Memory B cell (primary cell): ENCODE data around the gene KRT31.
"Not testable (repeated sequence)": the region's sequence is repeated elsewhere in the genome, so short reads cannot be mapped to it uniquely, and the experiment has no call there.

Experiments
- ATAC-seq: fragments of 150-1000 bp; cut with Tn5 transposase; 2 replicates; pipeline ENCODE4 v1.10.0; 2021; ENCODE audit warnings: low read depth, mild to moderate bottlenecking, moderate library complexity
- DNase-seq, 2 donors: peaks; one replicate each; pipeline ENCODE4 v3.0.0; 2022; ENCODE audit warnings: low spot score in 2 of 2
- H3K27ac Mint-ChIP-seq: one replicate; pipeline ENCODE4 v1.8.0; 2022; ENCODE audit warnings: mild to moderate bottlenecking, moderate library complexity, mixed read lengths
- H3K27me3 Mint-ChIP-seq: one replicate; pipeline ENCODE4 v1.8.0; 2022; ENCODE audit warnings: mixed read lengths
- H3K36me3 Mint-ChIP-seq: one replicate; pipeline ENCODE4 v1.8.0; 2022; ENCODE audit warnings: mild to moderate bottlenecking, mixed read lengths
- H3K4me1 Mint-ChIP-seq: one replicate; pipeline ENCODE4 v1.8.0; 2022; ENCODE audit warnings: mixed read lengths
- H3K4me3 Mint-ChIP-seq: one replicate; pipeline ENCODE4 v1.8.0; 2022; ENCODE audit warnings: mild to moderate bottlenecking, moderate library complexity, mixed read lengths
- H3K9me3 Mint-ChIP-seq: one replicate; pipeline ENCODE4 v1.8.0; 2022; ENCODE audit warnings: mixed read lengths

KRT31 gene

DNA sequence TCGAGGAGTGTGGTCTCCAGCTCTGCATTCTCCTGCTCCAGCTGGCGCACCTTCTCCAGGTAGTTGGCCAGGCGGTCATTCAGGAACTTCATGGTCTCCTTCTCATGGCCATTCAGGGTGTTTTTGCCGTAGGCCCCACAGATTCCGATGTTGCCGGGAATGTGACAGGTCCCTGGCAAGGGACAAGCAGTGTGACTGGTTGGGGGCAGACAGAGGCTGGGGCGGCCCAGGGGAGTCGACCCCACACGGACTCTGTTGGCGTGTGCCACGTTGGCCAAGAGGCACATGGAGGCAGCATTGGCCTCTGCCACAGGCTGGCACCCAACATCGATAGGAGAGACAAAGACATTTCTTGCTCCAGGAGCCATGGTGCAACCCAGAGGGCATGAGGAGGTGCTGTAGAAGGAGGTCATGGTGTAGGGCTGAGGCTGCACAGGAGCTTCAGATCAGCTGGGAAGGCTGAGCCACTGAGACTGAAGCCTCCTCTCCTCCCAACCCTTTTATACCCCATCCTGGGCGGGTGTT lies 26.8 kb upstream of the KRT31 start, which contains the start of gene KRT37:
Gene KRT37 (minus strand): TSS at position 475 of the 525 bp plus-strand sequence. CDS start 62 bp downstream, at position 413.
- no peaks in the 10 kb centered on the region for H3K9me3 Mint-ChIP-seq
- peaks cover 11% of the 10 kb centered on the region for H3K27me3 Mint-ChIP-seq
- ATAC-seq (no peak), DNase-seq (no peak)
- H3K36me3 Mint-ChIP-seq, result no peaks in the 10 kb centered on the region
- no peak within 1 kb of the TSS for H3K27ac Mint-ChIP-seq
- no peaks in the 10 kb centered on the region for H3K4me1 Mint-ChIP-seq
- H3K4me3 Mint-ChIP-seq, result no peak within 1 kb of the TSS

DNA sequence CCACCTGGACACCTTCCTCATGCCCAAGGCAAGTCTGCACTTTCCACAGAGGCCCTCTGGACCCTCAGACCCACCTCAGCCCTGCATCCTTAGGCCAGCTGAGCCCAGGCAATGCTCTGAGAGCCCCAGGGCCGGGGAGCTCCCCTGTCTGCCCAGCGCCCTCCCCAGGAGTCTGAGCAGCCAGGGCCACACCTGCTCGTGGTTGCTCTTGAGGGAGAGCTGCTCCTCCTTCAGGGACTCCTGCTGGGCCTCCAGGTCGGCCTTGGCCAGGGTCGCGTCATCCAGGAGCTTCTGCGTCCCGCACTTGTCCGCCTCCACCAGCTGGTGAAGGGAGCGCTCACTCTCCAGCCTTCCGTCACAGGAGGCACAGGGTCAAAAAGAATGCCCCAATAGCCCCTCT lies 25.2 kb upstream of the KRT31 start:
- not testable (repeated sequence) for H3K27ac Mint-ChIP-seq, H3K4me1 Mint-ChIP-seq, ATAC-seq, H3K27me3 Mint-ChIP-seq, H3K36me3 Mint-ChIP-seq, H3K9me3 Mint-ChIP-seq, DNase-seq, H3K4me3 Mint-ChIP-seq

DNA sequence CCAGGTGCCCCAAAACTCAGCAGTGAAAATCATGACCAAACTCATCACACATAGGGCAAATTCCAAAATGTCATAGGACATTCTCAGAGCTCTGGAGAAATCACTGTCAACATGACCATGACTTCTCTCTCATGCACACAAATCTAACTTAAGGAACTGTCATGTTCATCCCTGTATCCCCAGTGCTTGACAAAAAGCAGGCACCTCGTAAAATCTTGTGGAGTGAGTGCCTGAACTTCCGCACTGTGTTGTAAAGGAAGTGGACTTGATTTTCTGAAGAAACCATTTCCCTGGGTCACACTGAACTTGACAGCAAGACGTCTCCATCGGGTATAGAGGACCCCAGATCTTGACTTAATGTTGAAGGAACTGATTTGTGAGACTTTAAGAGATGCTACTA lies 24.2 kb upstream of the KRT31 start:
- Mint-ChIP-seq H3K4me3 (no peak overlapping the region), H3K27me3 (peaks cover 9% of the 10 kb centered on the region), H3K27ac (no peak overlapping the region), H3K4me1 (peaks cover 9% of the 10 kb centered on the region), H3K36me3 (no peaks in the 10 kb centered on the region), H3K9me3 (no peaks in the 10 kb centered on the region)
- ATAC-seq, result no peak
- DNase-seq, result no peak

DNA sequence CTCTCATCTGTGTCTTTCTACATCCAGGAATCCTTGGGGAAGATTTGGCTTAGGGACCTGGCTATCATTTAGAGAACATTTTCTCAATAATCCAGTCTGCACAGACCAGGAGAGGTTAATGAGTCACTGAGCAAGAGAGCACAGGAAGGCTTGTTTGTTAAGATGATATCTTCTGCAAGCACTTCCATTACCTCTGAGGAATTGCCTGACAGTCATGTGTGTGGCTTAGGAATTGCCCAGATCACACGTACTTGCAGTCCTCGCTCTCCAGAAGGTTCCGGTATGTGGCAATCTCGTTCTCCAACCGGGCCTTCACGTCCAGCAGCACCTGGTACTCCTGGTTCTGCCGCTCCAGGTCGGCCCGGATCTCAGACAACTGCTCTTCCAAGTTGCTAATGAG lies 23.7 kb upstream of the KRT31 start:
- Mint-ChIP-seq H3K27me3 (peaks cover 9% of the 10 kb centered on the region), H3K4me3 (no peak overlapping the region), H3K9me3 (no peaks in the 10 kb centered on the region), H3K36me3 (no peaks in the 10 kb centered on the region), H3K27ac (no peak overlapping the region), H3K4me1 (peaks cover 9% of the 10 kb centered on the region)
- DNase-seq, result no peak
- no peak for ATAC-seq

DNA sequence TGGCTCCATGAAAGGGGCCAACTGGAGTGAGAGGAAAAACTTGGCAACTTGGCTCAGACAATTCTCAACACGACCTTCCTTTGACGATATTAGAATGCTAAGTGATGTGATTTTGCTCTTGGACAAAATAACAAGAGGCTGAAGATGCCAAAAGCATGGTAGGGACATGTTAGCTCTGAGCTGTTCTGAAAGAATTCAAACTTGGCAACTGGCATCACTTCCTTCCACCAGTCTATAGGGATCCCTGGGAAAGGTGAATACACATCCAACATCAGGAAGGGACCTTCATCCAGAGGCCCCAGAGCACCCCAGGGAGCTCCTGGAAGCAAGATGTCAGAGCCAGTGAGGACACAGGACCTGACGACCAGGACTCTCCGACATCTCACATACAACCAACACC lies 22.7 kb upstream of the KRT31 start:
- Mint-ChIP-seq H3K27ac (no peak overlapping the region), H3K27me3 (peaks cover 8% of the 10 kb centered on the region), H3K9me3 (no peaks in the 10 kb centered on the region), H3K36me3 (no peaks in the 10 kb centered on the region), H3K4me3 (no peak overlapping the region), H3K4me1 (peaks cover 9% of the 10 kb centered on the region)
- ATAC-seq, result no peak
- no peak for DNase-seq

DNA sequence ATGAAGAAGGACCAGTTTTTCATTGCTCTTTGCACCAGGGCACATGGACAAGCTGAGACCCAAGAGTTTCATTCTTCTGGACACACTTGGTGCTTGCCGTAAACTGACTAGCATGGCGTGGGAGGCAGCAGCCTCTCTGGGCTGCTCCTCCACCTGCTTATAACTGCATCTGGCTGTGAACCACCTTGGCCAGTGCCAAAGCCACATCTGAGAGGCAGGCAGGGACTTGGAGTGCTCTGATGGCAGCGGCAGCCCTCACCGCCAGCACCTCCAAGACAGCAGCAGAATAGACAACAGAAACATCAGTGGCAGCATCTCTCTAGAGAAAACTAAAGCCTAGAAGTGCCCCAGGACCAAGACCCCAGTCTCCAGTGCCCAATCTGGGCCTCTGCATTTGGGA lies 22.3 kb upstream of the KRT31 start:
- H3K27ac Mint-ChIP-seq, result no peak overlapping the region
- H3K4me3 Mint-ChIP-seq, result no peak overlapping the region
- H3K4me1 Mint-ChIP-seq, result peaks cover 9% of the 10 kb centered on the region
- DNase-seq (no peak), ATAC-seq (no peak)
- no peaks in the 10 kb centered on the region for H3K9me3 Mint-ChIP-seq
- peaks cover 7% of the 10 kb centered on the region for H3K27me3 Mint-ChIP-seq
- no peaks in the 10 kb centered on the region for H3K36me3 Mint-ChIP-seq

DNA sequence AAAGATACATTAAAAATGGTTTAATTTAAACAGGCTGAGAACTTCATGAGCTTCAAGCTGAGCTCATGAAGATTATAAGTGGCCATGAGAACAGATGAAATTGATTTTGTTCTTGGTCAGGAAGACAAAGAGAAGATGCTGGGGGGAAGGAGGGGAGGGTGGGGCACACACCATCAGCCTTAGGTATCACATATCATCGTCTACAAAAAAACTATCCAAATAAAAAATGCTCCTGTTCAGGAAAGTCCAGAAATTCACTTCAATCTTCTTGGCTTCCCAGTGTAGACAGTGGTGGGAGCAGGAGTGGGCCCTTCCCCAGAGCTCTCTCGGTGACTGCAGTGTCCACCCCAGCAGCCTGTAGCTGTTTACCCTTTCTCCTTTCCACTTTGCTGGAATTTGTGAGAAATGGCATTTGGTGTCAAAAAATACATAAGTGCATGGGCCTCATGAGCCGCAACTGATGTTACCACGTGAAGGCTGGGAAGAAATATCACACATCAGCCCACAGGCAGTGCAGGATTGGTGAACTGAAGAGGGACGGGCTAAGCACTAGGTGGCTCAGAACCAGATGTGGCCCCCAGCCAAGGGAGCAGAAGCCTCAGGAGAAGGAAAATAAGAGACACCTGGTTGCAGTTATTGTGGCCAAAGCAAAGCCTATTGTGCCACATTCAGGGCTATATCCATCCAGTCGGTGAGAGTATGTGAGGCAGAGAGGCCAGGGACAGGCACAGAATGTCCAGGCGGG lies 20.9 kb upstream of the KRT31 start:
- ATAC-seq (no peak), DNase-seq (no peak)
- Mint-ChIP-seq H3K9me3 (no peaks in the 10 kb centered on the region), H3K27ac (no peak overlapping the region), H3K4me1 (peaks cover 9% of the 10 kb centered on the region), H3K36me3 (no peaks in the 10 kb centered on the region), H3K27me3 (peaks cover 13% of the 10 kb centered on the region), H3K4me3 (no peak overlapping the region)

DNA sequence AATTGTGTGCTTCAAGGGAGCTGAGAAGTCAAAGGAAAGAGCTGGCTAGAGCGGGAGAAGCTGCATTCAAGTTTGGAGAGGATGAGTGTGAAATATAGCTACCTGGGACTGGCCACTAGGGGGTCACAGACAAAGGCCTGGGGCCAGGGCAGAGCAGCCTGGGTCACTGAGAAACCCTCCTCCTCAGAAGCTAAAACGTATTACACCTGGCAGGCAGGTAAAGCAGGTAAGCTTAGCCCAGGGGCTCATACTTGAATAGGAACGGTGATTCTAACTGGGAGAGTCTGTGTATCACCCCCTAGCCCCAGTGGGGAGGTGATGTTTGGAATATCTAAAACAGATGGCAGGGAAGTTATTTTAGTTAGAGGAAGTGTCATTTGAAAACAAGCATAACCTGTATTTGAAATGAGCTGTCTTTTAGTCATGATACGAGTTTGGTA lies 20.2 kb upstream of the KRT31 start:
- H3K27ac Mint-ChIP-seq, result no peak overlapping the region
- peak in 1 of 2 donors; percentile 10 for DNase-seq

DNA sequence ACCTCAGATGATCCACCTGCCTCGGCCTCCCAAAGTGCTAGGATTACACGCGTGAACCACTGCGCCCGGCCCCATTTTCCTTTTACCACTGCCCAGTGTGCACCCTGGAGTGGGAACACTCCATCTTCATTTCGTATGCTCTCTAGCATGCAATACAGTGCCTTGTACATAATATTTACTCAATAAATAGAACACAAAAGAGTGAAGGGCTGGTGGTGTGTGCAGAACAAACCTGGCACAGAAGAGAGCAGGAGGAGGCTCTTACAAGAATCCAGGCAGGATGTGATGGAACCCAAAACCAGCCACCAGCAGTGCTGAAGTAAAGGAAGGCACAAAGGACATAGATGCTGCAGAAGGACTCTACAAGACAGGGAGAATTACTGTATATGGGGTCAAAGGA lies 19.7 kb upstream of the KRT31 start:
- no peak for DNase-seq
- H3K4me1 Mint-ChIP-seq, result peaks cover 9% of the 10 kb centered on the region
- H3K36me3 Mint-ChIP-seq, result no peaks in the 10 kb centered on the region
- no peaks in the 10 kb centered on the region for H3K9me3 Mint-ChIP-seq
- H3K4me3 Mint-ChIP-seq, result no peak overlapping the region
- peaks cover 9% of the 10 kb centered on the region for H3K27me3 Mint-ChIP-seq
- ATAC-seq, result no peak
- no peak overlapping the region for H3K27ac Mint-ChIP-seq

More for the DNA sequence above, 20.2 kb upstream of the KRT31 start:
- Mint-ChIP-seq H3K27me3 (peaks cover 9% of the 10 kb centered on the region), H3K4me3 (no peak overlapping the region), H3K4me1 (peaks cover 9% of the 10 kb centered on the region), H3K9me3 (no peaks in the 10 kb centered on the region), H3K36me3 (no peaks in the 10 kb centered on the region)
- peak; percentile 71 for ATAC-seq

DNA sequence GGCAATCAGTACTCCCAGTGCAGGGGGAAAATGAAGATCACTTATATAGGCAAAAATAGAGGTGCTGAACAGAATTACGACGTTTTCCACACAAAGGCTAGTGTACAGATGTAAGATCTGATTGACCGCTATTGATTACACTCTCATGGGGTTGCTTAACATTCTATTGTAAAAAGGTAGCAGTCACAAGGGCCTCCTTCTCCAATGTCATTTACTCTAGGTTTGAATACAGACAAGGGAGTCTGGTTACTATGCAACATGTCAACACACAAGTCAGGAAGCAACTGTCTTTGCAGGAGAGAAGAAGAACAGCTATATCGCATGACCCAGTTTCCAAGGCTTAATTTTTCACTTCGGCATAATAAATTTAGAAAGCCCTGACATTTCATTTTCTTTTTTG lies 19.1 kb upstream of the KRT31 start:
- H3K4me3 Mint-ChIP-seq, result no peak overlapping the region
- DNase-seq, result no peak
- peaks cover 9% of the 10 kb centered on the region for H3K4me1 Mint-ChIP-seq
- H3K27ac Mint-ChIP-seq, result no peak overlapping the region
- H3K27me3 Mint-ChIP-seq, result peaks cover 8% of the 10 kb centered on the region
- no peaks in the 10 kb centered on the region for H3K36me3 Mint-ChIP-seq
- ATAC-seq, result no peak
- H3K9me3 Mint-ChIP-seq, result no peaks in the 10 kb centered on the region

DNA sequence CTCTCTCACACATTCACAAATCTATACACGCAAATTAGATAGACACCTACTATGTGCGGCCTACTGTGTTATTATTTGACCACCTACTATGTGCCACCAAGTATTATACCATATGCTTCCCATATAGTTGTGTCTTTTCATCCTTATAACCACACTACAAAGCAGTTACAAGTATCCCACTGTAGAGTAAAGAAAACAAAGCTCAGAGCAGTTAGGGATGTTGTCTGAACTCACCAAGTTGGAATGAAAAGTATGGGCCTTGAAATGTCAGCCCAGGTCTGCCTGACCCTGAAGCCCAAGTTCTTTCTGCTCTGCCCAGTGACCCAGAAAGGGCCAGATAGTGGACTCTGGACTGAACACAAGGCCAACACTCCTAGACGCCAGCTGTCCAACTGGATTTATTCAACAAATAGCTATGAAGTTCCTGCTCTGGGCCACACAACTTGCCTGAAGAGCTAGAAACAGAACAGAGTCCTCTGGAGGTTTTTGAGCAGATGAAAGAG lies 18.5 kb upstream of the KRT31 start:
- H3K36me3 Mint-ChIP-seq, result no peaks in the 10 kb centered on the region
- no peak overlapping the region for H3K27ac Mint-ChIP-seq
- H3K9me3 Mint-ChIP-seq, result no peaks in the 10 kb centered on the region
- H3K4me3 Mint-ChIP-seq, result no peak overlapping the region
- peaks cover 9% of the 10 kb centered on the region for H3K4me1 Mint-ChIP-seq
- peaks cover 7% of the 10 kb centered on the region for H3K27me3 Mint-ChIP-seq
- DNase-seq, result no peak
- no peak for ATAC-seq

DNA sequence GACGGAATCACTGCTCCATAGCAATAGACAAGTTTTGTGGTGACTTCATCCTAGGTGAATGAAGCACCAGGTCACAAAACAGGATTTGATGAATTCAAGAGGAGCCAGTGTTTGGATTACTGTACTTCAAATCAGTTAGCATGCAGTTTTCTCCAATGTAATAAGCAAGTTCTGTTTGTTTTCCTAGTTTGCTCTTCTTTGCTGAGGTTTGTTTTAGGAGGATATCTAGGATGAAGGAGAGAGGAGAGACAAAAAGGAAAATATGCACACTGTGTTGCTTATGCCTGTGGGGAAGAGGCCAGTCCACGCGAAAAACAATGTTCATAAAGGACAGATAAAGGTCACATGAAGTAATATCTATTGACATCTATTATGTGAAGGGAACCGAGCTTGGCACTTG lies 18.0 kb upstream of the KRT31 start:
- Mint-ChIP-seq H3K27ac (no peak overlapping the region), H3K4me3 (no peak overlapping the region), H3K36me3 (no peaks in the 10 kb centered on the region), H3K27me3 (peaks cover 7% of the 10 kb centered on the region), H3K9me3 (no peaks in the 10 kb centered on the region), H3K4me1 (peaks cover 9% of the 10 kb centered on the region)
- ATAC-seq (no peak), DNase-seq (no peak)

DNA sequence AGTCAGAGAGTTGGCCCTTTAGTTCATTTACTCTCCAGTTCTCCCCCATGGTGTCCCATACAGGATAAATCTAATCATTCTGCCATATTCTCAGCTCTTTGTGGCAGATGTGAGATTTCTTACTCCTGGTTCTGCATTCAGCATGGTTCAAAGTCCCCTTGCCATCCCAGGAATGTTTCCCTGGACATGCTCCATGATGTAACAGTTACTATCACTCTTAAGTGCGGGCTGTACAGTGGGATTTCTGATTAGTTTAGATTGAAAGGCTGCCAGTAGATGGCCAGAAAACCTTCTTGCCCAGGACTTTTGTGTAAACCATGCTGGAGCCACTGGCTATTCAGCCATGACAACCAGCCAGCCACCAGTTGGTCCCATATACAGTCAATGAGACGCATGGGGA lies 16.6 kb upstream of the KRT31 start:
- Mint-ChIP-seq H3K36me3 (no peaks in the 10 kb centered on the region), H3K27ac (no peak overlapping the region), H3K4me3 (no peak overlapping the region), H3K27me3 (peaks cover 11% of the 10 kb centered on the region), H3K9me3 (no peaks in the 10 kb centered on the region), H3K4me1 (peaks cover 9% of the 10 kb centered on the region)
- no peak for DNase-seq
- ATAC-seq, result no peak

DNA sequence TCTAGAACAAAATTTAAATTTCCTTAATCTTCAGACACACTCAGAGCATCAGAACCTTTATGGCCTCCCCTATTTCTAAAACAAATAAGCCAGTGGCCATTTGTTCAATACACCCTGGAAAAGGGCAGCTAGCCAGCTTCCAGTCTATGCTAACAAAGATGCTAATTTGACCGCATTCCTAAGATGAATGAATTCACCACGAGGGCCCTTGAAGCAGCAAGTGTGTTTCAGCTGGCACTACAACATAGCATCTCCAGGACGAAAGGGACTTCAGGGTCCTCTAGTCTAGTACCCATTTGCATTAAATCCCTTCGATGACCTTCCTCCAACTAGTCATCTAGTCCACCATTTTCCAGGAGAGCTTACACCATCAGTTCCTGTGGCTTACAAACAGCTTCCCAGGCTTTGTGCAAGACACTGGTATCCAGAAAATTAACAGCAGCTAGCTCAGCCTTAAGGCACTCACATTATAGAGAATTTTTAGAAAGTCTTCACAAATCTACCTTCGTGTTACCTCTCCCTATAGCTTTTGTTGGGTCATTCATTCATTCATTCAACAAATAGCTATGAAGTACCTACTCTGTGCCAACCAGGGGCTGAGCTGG lies 16.0 kb upstream of the KRT31 start:
- peaks cover 11% of the 10 kb centered on the region for H3K27me3 Mint-ChIP-seq
- H3K36me3 Mint-ChIP-seq, result no peaks in the 10 kb centered on the region
- ATAC-seq (no peak), DNase-seq (no peak)
- H3K4me1 Mint-ChIP-seq, result peaks cover 9% of the 10 kb centered on the region
- H3K9me3 Mint-ChIP-seq, result no peaks in the 10 kb centered on the region
- no peak overlapping the region for H3K27ac Mint-ChIP-seq
- no peak overlapping the region for H3K4me3 Mint-ChIP-seq
